GM18508 (cell line): ENCODE data around the gene DEPDC1.
"Not testable (repeated sequence)": the region's sequence is repeated elsewhere in the genome, so short reads cannot be mapped to it uniquely, and the experiment has no call there.

Experiments
- ATAC-seq: cut with Tn5 transposase; IDR thresholded peaks from one replicate; pipeline ENCODE4 v1.9.1; 2021; ENCODE audit warnings: moderate number of reproducible peaks; ENCODE audit not compliant: insufficient read depth, unreplicated experiment

DEPDC1 gene

GRCh38 chr1:68479501-68479900, 17.4 kb downstream of the DEPDC1 start:
- no peak for ATAC-seq

- ATAC-seq, result no peak
Observed at GRCh38 chr1:68478662-68479061, 18.2 kb downstream of the DEPDC1 start.

GRCh38 chr1:68476626-68477025, 20.3 kb downstream of the DEPDC1 start:
- ATAC-seq, result not testable (repeated sequence)

DNA sequence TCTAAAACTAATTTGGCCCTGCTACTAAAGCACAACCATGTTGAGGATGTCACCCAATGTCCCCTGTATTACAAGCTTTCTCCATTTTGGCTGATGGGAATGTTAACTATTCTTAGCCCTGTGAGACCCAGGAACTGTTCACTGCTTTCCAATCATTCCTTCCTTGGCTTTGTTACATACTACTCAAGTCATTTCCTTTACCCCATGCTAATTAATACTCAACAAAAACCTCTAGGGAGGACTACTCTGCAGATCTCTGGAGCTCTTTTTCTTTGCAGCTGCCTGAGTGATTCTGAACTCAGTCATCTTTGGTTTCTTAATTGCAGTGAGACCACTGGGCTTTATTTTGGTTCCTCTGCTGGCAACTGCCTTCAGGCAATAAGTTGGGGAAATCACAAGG, 23.8 kb downstream of the DEPDC1 start:
- no peak for ATAC-seq

GRCh38 chr1:68470388-68470970, 26.4 kb downstream of the DEPDC1 start:
- ATAC-seq, result no peak

DNA sequence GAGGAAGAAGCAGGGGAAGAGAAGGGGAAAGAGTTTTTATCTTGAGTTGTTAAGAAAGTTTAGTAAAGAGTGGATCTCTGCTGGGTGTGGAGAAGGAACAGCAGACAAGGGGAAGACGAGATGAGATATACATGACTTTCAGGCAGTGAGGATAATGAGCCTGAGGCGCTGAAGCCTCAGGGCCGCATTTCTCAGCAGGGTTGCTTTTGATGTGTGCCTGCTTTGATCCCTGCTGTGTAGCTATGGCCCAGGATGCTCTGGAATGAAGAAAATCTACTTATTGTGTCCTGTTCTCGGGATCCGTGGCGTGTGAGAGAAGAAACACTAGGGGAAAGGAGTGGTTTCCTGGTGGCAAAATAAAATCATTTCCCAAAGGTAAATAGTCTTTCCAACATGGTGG, 32.0 kb downstream of the DEPDC1 start:
- ATAC-seq, result no peak

GRCh38 chr1:68460935-68461334, 35.9 kb downstream of the DEPDC1 start:
- ATAC-seq, result no peak

GRCh38 chr1:68459796-68460195, 37.1 kb downstream of the DEPDC1 start:
- ATAC-seq, result no peak

- ATAC-seq, result no peak
Observed at GRCh38 chr1:68459091-68459490, 37.8 kb downstream of the DEPDC1 start.

GRCh38 chr1:68456202-68456601, 40.7 kb downstream of the DEPDC1 start:
- no peak for ATAC-seq

GRCh38 chr1:68454534-68454933, 42.3 kb downstream of the DEPDC1 start:
- no peak for ATAC-seq

- no peak for ATAC-seq
Observed at GRCh38 chr1:68453060-68453670, 43.7 kb downstream of the DEPDC1 start.

DNA sequence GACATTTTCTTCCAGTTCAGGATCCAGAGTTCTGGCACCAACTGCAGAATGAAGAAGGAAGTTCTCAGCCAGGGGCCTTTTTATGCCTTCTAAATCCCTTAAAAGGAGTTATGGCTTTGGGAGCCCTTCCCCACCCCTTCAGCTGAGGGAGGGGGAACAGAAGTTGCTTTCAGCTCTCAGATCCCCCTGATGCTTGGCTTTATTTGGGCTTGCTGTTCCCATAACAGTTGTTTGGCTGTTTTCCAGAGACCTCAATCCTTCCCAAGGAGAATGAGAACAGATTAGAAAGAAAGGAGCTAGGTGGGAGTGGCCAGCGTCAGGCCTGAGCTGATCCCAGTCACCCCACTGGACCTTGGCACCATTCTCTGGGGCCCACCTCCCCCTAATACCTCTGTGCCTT, 47.0 kb downstream of the DEPDC1 start, which contains the start of gene RPE65:
Gene RPE65, minus strand, starts transcription at position 54 of the 400 bp plus-strand sequence. Its CDS starts 49 bp downstream, at position 5.
- ATAC-seq, result no peak

DNA sequence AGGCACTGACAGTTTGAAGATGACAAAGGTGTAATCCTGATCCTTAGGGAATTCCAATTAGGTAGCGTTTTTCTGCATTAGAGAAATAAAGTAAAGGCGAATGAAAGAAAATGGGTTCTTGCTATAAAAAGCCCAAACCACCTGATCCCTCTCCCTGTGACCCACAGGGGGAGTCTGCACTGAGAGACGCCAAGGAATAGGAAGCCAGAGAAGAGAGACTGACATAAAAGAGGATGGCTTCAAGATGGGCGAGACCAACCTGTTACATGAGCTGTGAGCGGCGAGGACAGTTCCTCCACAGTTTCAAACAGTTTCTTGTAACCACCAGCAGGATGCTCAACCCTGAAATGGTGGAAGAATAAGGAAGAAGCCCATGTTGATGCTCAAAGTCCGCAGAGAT, 48.5 kb downstream of the DEPDC1 start:
- no peak for ATAC-seq

DNA sequence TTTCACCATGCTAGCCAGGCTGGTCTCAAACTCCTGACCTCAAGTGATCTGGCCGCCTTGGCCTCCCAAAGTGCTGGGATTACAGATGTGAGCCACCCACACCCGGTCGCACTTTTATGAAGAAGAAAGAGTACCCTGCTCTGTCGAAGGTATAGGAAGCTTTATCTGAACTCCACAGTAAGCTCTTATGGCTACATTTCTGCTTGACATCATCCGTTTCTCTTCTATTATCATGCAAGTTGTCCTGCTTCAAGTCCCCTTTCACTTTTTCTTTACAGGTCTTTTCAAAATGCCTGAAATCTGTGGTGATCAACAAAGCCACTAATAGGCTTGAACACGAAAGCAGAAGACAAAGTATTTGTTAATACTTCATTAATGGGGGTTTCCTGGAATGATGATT, 51.2 kb downstream of the DEPDC1 start:
- no peak for ATAC-seq

GRCh38 chr1:68442822-68443556, 53.9 kb downstream of the DEPDC1 start:
- peak; percentile 81 for ATAC-seq

DNA sequence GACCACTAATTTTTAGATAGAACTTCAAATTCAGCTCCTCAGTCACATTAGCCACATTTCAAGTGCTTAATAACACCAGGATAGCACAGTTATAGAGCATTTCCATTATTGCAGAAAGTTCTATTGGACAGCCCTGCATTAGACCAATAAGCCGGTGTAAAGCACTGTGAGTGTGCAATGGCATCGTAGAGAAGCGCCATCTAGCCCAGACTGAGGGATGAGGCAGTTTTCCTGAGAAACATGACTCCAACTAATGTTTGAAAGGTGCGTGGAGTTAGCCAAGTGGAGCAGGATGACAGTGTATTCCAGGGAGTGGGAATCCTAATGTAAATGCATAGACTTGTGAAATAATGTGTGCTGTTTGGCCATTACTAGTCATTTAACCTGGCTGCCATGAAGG, 54.9 kb downstream of the DEPDC1 start:
- no peak for ATAC-seq

DNA sequence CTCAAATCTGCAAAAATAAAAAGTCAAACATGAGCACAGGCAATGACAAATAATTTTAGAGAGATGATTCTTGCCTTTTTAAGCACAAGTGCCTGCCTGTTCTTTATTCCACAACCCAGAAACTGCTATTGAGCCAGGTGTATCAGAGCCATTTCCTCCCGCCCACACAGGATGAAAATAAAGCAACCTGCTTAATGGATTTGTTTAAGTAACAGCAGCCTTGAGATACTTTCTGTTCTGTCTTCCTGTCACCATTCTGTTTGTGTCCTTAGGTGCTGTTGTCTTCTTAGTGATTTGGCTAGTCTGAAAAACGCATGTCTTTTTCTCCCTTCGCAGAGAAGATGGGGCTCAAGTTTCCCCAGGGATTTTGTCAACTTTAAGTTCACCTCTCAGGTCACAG, 58.6 kb downstream of the DEPDC1 start:
- no peak for ATAC-seq

- no peak for ATAC-seq
Observed at GRCh38 chr1:68433395-68433794, 63.5 kb downstream of the DEPDC1 start.

DNA sequence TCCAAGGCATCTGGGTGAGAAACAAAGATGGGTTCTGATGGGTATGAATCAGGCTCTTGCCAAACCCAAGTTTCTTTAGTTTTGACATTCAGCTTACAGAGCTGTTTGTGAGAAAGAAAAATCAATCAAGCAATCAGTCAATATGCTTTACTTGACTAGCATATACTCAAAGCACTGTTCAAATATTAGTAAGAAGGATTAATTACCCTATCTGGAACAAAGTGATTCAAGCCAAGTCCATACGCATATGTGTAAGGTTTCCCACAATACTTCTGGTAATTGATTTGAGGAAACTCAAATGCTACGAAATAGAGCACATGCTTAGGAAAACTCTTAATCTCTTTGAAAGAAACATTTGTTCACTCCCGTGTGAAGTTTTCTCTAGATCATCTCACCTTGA, 65.8 kb downstream of the DEPDC1 start:
- no peak for ATAC-seq

DNA sequence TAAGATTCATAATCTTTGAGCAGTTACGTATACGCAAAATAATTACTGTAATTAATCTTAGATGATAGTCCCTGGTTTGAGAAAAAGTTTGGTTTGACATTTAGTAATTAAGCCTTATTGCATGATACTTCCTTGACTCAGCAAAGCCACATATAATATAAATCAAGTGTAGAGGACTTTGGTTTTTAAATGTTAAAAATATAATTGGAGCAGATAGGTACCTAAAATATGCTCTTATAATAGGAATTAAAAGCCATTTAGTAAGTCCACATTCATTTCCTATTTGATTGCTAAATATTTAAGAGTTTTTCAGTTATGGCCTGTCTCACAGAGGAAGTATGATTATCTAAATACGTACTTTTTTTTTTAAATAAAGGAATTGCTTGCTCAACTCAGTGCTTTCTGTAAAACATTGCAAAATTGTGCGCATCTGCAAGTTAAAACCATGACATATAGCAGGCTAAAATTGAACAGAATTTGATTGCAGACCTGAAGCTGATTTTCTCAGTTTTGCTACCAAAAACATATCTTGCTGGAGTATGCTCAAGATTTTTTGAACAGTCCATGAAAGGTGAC, 67.6 kb downstream of the DEPDC1 start:
- ATAC-seq, result no peak
